Measurements from ENCODE around the gene STAG1. TPM values are rescaled to one million over a fixed set of nuclear protein-coding genes. Genes with fewer than 3 reads are reported as not detected.

STAG1 gene
- total and polyA plus RNA-seq, 9 of the 15 experiments (the other 6 are each of a cell fraction or from before 2014, with no cell fraction given) = 2.7 to 17.7 (median 8.8) TPM

- H3K4me2 ChIP-seq (ENCODE audit: insufficient read depth, low read length) = no peak overlapping the region
- no peak overlapping the region for H3K27ac ChIP-seq (ENCODE audit: extremely low read depth, low read depth, low read length)
- no peak for DNase-seq (ENCODE audit: extremely low read depth in 1 of 4, low spot score in 3 of 4)
- ChIA-PET POLR2A (interaction anchor here (0.7 kb wide), 1 partner anchor 25 kb away, joined by 3 read pairs; no protein-coding TSS in a partner anchor), CTCF (ENCODE audit: low intra/inter-chr PET ratio) (no interaction called here)
- no peak for FAIRE-seq
- no peaks in the 10 kb centered on the region for H4K20me1 ChIP-seq (replicated peaks; ENCODE audit: control insufficient read depth, insufficient read depth, low read length)
- H2AFZ ChIP-seq (ENCODE audit: low read depth, low read length) = no peak overlapping the region
- no peak overlapping the region for H3K9ac ChIP-seq (ENCODE audit: insufficient read depth in 1 of 2, low read depth in 2 of 2, low read length in 2 of 2)
- in situ Hi-C loops (cut with MboI) = no loop called here
- no peaks in the 10 kb centered on the region for H3K4me1 ChIP-seq (replicated peaks in 1 of 2; ENCODE audit: control insufficient read depth in 2 of 2, insufficient read depth in 2 of 2, low read length in 2 of 2)
- H3K36me3 ChIP-seq (ENCODE audit: control insufficient read depth, insufficient read depth, low read length) = peaks cover 89% of the 10 kb centered on the region
- BruUV-seq (replicated peaks) = no TSS peak
- TF ChIP-seq PPARD (CRISPR knock-in tag; IDR thresholded peaks at IDR 0.05) = no peak
- TF ChIP-seq, protein P1, sequence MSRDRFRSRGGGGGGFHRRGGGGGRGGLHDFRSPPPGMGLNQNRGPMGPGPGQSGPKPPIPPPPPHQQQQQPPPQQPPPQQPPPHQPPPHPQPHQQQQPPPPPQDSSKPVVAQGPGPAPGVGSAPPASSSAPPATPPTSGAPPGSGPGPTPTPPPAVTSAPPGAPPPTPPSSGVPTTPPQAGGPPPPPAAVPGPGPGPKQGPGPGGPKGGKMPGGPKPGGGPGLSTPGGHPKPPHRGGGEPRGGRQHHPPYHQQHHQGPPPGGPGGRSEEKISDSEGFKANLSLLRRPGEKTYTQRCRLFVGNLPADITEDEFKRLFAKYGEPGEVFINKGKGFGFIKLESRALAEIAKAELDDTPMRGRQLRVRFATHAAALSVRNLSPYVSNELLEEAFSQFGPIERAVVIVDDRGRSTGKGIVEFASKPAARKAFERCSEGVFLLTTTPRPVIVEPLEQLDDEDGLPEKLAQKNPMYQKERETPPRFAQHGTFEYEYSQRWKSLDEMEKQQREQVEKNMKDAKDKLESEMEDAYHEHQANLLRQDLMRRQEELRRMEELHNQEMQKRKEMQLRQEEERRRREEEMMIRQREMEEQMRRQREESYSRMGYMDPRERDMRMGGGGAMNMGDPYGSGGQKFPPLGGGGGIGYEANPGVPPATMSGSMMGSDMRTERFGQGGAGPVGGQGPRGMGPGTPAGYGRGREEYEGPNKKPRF (IDR thresholded peaks at IDR 0.05; ENCODE audit: low read depth, low read length) = no peak
- no peak overlapping the region for H3K4me3 ChIP-seq
- WGBS (ENCODE audit: insufficient coverage, low coverage, missing lambda C conversion rate) = 93% methylated on average over 5 of the region's 5 CpGs
- intact Hi-C loops (cut with micrococcal nuclease) = no loop called here
- no peaks in the 10 kb centered on the region for H3K79me2 ChIP-seq (ENCODE audit: control insufficient read depth, insufficient read depth, low read length)
- H3K9me1 ChIP-seq (ENCODE audit: control insufficient read depth, insufficient read depth, low read length) = no peaks in the 10 kb centered on the region
- no peaks in the 10 kb centered on the region for H3K9me3 ChIP-seq (replicated peaks; ENCODE audit: control insufficient read depth, insufficient read depth, low read depth, low read length)
- no peaks in the 10 kb centered on the region for H3K27me3 ChIP-seq (ENCODE audit: control insufficient read depth in 2 of 2, insufficient read depth in 2 of 2, low read length in 2 of 2)
- no peak for ATAC-seq
Measured at GRCh38 chr3:136296960-136297359, 455.2 kb downstream of the STAG1 start.

- POLR2A ChIA-PET = no interaction called here
- no peaks in the 10 kb centered on the region for H3K9me3 ChIP-seq (replicated peaks; ENCODE audit: control insufficient read depth, insufficient read depth, low read depth, low read length)
- BruUV-seq (replicated peaks) = no TSS peak
- FAIRE-seq = no peak
- no peak overlapping the region for H3K9ac ChIP-seq (ENCODE audit: insufficient read depth in 1 of 2, low read depth in 2 of 2, low read length in 2 of 2)
- intact Hi-C loops (cut with micrococcal nuclease) = no loop called here
- H2AFZ ChIP-seq (ENCODE audit: low read depth, low read length) = no peak overlapping the region
- H3K36me3 ChIP-seq (ENCODE audit: control insufficient read depth, insufficient read depth, low read length) = peaks cover 64% of the 10 kb centered on the region
- no peak for ATAC-seq
- no peaks in the 10 kb centered on the region for H3K27me3 ChIP-seq (ENCODE audit: control insufficient read depth in 2 of 2, insufficient read depth in 2 of 2, low read length in 2 of 2)
- DNase-seq (ENCODE audit: extremely low read depth in 1 of 4, low spot score in 3 of 4) = no peak
- no peak overlapping the region for H3K4me3 ChIP-seq
- no peaks in the 10 kb centered on the region for H3K4me1 ChIP-seq (replicated peaks in 1 of 2; ENCODE audit: control insufficient read depth in 2 of 2, insufficient read depth in 2 of 2, low read length in 2 of 2)
- H3K4me2 ChIP-seq (ENCODE audit: insufficient read depth, low read length) = no peak overlapping the region
- in situ Hi-C loops (cut with MboI) = no loop called here
- WGBS (ENCODE audit: insufficient coverage, low coverage, missing lambda C conversion rate) = no CpG with 5 or more reads among the region's 1 CpG
- no peaks in the 10 kb centered on the region for H3K9me1 ChIP-seq (ENCODE audit: control insufficient read depth, insufficient read depth, low read length)
- no peaks in the 10 kb centered on the region for H4K20me1 ChIP-seq (replicated peaks; ENCODE audit: control insufficient read depth, insufficient read depth, low read length)
- H3K79me2 ChIP-seq (ENCODE audit: control insufficient read depth, insufficient read depth, low read length) = peaks cover 5% of the 10 kb centered on the region; the same call in 1 of the 3 replicates
- CTCF ChIA-PET (ENCODE audit: low intra/inter-chr PET ratio) = no interaction called here
- no peak overlapping the region for H3K27ac ChIP-seq (ENCODE audit: extremely low read depth, low read depth, low read length)
- TF ChIP-seq MBD2 (IDR thresholded peaks at IDR 0.05; ENCODE audit: borderline replicate concordance, low read depth) (no peak), ZBTB12 (CRISPR knock-in tag; IDR thresholded peaks at IDR 0.05) (no peak), COPS2 (conservative IDR thresholded peaks at IDR 0.05) (no peak)
- TF ChIP-seq, protein P2, sequence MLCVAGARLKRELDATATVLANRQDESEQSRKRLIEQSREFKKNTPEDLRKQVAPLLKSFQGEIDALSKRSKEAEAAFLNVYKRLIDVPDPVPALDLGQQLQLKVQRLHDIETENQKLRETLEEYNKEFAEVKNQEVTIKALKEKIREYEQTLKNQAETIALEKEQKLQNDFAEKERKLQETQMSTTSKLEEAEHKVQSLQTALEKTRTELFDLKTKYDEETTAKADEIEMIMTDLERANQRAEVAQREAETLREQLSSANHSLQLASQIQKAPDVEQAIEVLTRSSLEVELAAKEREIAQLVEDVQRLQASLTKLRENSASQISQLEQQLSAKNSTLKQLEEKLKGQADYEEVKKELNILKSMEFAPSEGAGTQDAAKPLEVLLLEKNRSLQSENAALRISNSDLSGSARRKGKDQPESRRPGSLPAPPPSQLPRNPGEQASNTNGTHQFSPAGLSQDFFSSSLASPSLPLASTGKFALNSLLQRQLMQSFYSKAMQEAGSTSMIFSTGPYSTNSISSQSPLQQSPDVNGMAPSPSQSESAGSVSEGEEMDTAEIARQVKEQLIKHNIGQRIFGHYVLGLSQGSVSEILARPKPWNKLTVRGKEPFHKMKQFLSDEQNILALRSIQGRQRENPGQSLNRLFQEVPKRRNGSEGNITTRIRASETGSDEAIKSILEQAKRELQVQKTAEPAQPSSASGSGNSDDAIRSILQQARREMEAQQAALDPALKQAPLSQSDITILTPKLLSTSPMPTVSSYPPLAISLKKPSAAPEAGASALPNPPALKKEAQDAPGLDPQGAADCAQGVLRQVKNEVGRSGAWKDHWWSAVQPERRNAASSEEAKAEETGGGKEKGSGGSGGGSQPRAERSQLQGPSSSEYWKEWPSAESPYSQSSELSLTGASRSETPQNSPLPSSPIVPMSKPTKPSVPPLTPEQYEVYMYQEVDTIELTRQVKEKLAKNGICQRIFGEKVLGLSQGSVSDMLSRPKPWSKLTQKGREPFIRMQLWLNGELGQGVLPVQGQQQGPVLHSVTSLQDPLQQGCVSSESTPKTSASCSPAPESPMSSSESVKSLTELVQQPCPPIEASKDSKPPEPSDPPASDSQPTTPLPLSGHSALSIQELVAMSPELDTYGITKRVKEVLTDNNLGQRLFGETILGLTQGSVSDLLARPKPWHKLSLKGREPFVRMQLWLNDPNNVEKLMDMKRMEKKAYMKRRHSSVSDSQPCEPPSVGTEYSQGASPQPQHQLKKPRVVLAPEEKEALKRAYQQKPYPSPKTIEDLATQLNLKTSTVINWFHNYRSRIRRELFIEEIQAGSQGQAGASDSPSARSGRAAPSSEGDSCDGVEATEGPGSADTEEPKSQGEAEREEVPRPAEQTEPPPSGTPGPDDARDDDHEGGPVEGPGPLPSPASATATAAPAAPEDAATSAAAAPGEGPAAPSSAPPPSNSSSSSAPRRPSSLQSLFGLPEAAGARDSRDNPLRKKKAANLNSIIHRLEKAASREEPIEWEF (CRISPR knock-in tag; IDR thresholded peaks at IDR 0.05) = no peak
Measured at GRCh38 chr3:136294176-136294575, 458.0 kb downstream of the STAG1 start.

All from K562 (cell line).